Measurements from ENCODE around the gene ZNF726. TPM values are rescaled to one million over a fixed set of nuclear protein-coding genes. Genes with fewer than 3 reads are reported as not detected.

The ZNF726 gene
- 0.51 and 3.5 TPM in 2 replicates for total RNA-seq
- polyA plus RNA-seq, result 1.2 and 2.8 TPM in 2 replicates
- 0.70 and 1.8 TPM in 2 replicates for polyA plus RNA-seq (2012)
- 5.1 TPM in 1 of 2 replicates, not detected in the other for polyA minus RNA-seq (ENCODE audit: low replicate concordance)

DNA sequence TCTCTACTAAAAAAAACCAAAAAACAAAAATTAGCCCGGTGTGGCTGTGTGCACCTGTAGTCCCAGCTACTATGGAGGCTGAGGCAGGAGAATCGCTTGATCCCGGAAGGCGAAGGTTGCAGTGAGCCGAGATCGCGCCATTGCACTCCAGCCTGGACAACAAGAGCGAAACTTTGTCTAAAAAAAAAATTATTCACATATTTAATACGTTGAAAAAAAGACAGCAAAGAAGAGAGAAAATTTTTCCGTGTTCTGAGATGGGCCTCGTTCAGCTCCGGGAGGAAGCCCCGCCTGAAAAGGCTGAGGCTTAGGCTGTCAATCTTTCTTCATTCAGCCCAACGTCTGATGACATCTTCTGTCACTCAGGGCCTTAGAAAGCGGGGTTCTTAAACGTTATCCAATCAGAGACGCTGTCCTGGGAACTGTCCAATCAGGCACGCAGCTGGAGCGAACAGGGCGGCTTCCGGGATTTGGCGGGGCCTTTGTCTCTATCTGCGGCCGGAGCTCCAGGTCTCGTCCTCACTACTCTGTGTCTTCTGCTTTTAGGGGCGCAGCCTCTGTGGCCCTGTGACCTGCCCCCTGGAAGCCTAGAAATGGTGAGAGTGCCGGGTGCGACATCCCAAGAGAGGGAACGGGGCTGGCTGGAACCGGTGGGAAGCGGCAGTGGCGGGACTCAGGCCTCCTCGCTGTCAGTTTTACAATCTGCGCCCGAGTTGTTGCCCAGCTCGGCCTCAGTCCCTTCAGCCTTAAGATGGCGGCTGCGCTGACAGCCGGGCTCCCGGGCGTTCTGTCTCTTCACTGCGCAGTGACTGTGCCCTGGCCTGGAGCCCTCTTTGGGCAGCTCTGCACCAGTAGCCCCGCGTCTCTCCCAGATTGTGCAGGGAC is at the start of gene ZNF726:
TSS of gene ZNF726 (plus strand) at position 485 of the 885 bp plus-strand sequence. CDS start at position 594, 109 bp downstream.
- no peaks in the 10 kb centered on the region for H3K4me1 ChIP-seq (ENCODE audit: control insufficient read depth, extremely low read depth, insufficient read depth, low read length)
- H3K4me3 ChIP-seq (replicated peaks in 1 of 4; ENCODE audit: control extremely low read depth in 1 of 4, insufficient read depth in 1 of 4, low read depth in 3 of 4, low read length in 4 of 4), result peak within 1 kb of the TSS; percentile 67 to 81 (median 74)
- peak within 1 kb of the TSS; percentile 85 for H3K27ac ChIP-seq (ENCODE audit: insufficient read depth, low read length)
- H3K9ac ChIP-seq (ENCODE audit: insufficient read depth, low read length), result peak within 1 kb of the TSS; percentile 76
- H2AFZ ChIP-seq (ENCODE audit: low read length), result peak within 1 kb of the TSS; percentile 96
- peak within 1 kb of the TSS; percentile 87 for H3K4me2 ChIP-seq (ENCODE audit: extremely low read depth, insufficient read depth, low read length)
- TF ChIP-seq EZH2 (IDR thresholded peaks at IDR 0.05; ENCODE audit: low read length, missing control alignments), result no peak
- TF ChIP-seq, protein P1, sequence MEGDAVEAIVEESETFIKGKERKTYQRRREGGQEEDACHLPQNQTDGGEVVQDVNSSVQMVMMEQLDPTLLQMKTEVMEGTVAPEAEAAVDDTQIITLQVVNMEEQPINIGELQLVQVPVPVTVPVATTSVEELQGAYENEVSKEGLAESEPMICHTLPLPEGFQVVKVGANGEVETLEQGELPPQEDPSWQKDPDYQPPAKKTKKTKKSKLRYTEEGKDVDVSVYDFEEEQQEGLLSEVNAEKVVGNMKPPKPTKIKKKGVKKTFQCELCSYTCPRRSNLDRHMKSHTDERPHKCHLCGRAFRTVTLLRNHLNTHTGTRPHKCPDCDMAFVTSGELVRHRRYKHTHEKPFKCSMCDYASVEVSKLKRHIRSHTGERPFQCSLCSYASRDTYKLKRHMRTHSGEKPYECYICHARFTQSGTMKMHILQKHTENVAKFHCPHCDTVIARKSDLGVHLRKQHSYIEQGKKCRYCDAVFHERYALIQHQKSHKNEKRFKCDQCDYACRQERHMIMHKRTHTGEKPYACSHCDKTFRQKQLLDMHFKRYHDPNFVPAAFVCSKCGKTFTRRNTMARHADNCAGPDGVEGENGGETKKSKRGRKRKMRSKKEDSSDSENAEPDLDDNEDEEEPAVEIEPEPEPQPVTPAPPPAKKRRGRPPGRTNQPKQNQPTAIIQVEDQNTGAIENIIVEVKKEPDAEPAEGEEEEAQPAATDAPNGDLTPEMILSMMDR (conservative IDR thresholded peaks at IDR 0.05 in 1 of 2, IDR thresholded peaks at IDR 0.05 in 1 of 2; ENCODE audit: low read depth in 1 of 2, low read length in 2 of 2), result no peak
- H3K36me3 ChIP-seq (ENCODE audit: control insufficient read depth, insufficient read depth, low read length), result no peaks in the 10 kb centered on the region
- H3K27me3 ChIP-seq (ENCODE audit: control insufficient read depth, insufficient read depth, low read length), result no peaks in the 10 kb centered on the region
- no peaks in the 10 kb centered on the region for H3K9me3 ChIP-seq (ENCODE audit: control insufficient read depth, insufficient read depth, low read depth, low read length)
- peak; percentile 93 to 96 for DNase-seq (ENCODE audit: low read depth in 2 of 2)
- peaks cover 3% of the 10 kb centered on the region for H3K79me2 ChIP-seq (ENCODE audit: control insufficient read depth, insufficient read depth, low read length)
- H4K20me1 ChIP-seq (ENCODE audit: control insufficient read depth, extremely low read depth, insufficient read depth, low read length), result no peaks in the 10 kb centered on the region

DNA sequence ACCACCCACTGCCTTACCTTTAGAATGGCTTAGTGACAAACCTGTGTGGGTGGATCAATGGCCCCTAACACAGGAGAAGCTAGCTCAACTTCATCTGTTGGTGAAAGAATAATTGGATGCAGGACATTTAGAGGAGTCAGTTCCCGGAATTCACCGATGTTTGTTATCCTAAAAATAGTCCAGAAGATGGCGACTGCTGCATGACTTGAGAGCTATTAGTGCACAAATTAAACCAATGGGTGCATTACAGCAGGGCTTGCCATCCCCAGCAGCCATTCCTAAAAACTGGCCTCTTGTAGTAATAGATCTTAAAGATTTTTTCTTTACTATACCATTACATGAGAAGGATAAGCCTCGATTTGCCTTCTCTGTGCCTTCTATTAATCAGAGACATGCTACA is 46.8 kb upstream of the ZNF726 start:
- no peak for DNase-seq (ENCODE audit: low read depth in 2 of 2)
- TF ChIP-seq, protein P1 (conservative IDR thresholded peaks at IDR 0.05 in 1 of 2, IDR thresholded peaks at IDR 0.05 in 1 of 2; ENCODE audit: low read depth in 1 of 2, low read length in 2 of 2), result no peak
- TF ChIP-seq EZH2 (IDR thresholded peaks at IDR 0.05; ENCODE audit: low read length, missing control alignments), result no peak
- no peak overlapping the region for H3K9ac ChIP-seq (ENCODE audit: insufficient read depth, low read length)
- no peaks in the 10 kb centered on the region for H3K9me3 ChIP-seq (ENCODE audit: control insufficient read depth, insufficient read depth, low read depth, low read length)
- no peak overlapping the region for H3K27ac ChIP-seq (ENCODE audit: insufficient read depth, low read length)
- no peaks in the 10 kb centered on the region for H3K36me3 ChIP-seq (ENCODE audit: control insufficient read depth, insufficient read depth, low read length)
- H3K4me3 ChIP-seq (replicated peaks in 1 of 4; ENCODE audit: control extremely low read depth in 1 of 4, insufficient read depth in 1 of 4, low read depth in 3 of 4, low read length in 4 of 4), result no peak overlapping the region
- no peaks in the 10 kb centered on the region for H3K79me2 ChIP-seq (ENCODE audit: control insufficient read depth, insufficient read depth, low read length)
- H3K4me2 ChIP-seq (ENCODE audit: extremely low read depth, insufficient read depth, low read length), result no peak overlapping the region
- H3K27me3 ChIP-seq (ENCODE audit: control insufficient read depth, insufficient read depth, low read length), result no peaks in the 10 kb centered on the region
- H4K20me1 ChIP-seq (ENCODE audit: control insufficient read depth, extremely low read depth, insufficient read depth, low read length), result no peaks in the 10 kb centered on the region
- no peak overlapping the region for H2AFZ ChIP-seq (ENCODE audit: low read length)
- H3K4me1 ChIP-seq (ENCODE audit: control insufficient read depth, extremely low read depth, insufficient read depth, low read length), result no peaks in the 10 kb centered on the region

DNA sequence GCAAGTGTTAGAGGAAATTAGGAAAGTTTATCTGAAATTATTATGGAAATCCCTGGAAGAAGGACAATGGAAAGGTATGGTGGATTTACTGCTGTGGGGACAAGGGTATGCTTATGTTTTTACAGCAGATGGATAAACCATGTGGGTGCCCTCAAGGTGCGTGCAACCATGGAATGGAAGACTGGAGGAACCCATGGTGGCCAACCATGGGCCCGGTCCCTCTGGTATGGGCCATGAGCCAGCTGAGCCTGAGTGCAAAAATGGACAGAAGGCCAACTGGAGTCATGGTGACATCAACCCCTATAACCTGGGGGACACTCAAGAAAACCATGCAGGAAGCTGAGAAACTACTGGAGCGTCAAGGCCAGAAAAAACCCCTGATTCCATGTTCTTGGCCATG is 46.1 kb upstream of the ZNF726 start:
- Histone ChIP-seq H3K4me2 (ENCODE audit: extremely low read depth, insufficient read depth, low read length) (no peak overlapping the region), H3K4me3 (replicated peaks in 1 of 4; ENCODE audit: control extremely low read depth in 1 of 4, insufficient read depth in 1 of 4, low read depth in 3 of 4, low read length in 4 of 4) (no peak overlapping the region), H3K4me1 (ENCODE audit: control insufficient read depth, extremely low read depth, insufficient read depth, low read length) (no peaks in the 10 kb centered on the region), H4K20me1 (ENCODE audit: control insufficient read depth, extremely low read depth, insufficient read depth, low read length) (no peaks in the 10 kb centered on the region), H3K9ac (ENCODE audit: insufficient read depth, low read length) (no peak overlapping the region), H2AFZ (ENCODE audit: low read length) (no peak overlapping the region), H3K27me3 (ENCODE audit: control insufficient read depth, insufficient read depth, low read length) (no peaks in the 10 kb centered on the region), H3K79me2 (ENCODE audit: control insufficient read depth, insufficient read depth, low read length) (no peaks in the 10 kb centered on the region), H3K9me3 (ENCODE audit: control insufficient read depth, insufficient read depth, low read depth, low read length) (no peaks in the 10 kb centered on the region), H3K27ac (ENCODE audit: insufficient read depth, low read length) (no peak overlapping the region), H3K36me3 (ENCODE audit: control insufficient read depth, insufficient read depth, low read length) (no peaks in the 10 kb centered on the region)
- no peak for TF ChIP-seq EZH2 (IDR thresholded peaks at IDR 0.05; ENCODE audit: low read length, missing control alignments)
- TF ChIP-seq, protein P1 (conservative IDR thresholded peaks at IDR 0.05 in 1 of 2, IDR thresholded peaks at IDR 0.05 in 1 of 2; ENCODE audit: low read depth in 1 of 2, low read length in 2 of 2), result no peak
- DNase-seq (ENCODE audit: low read depth in 2 of 2), result no peak
